Endometrium (tissue), 2 donors: ENCODE data around the gene ORC1.

Experiments
- FAIRE-seq: peaks from 2 replicates; lab custom pipeline; 2012; peaks lifted over from hg19 to GRCh38; lab: Jason Lieb, UNC
- donor health status: control.
- donor health status: control.

ORC1 gene

GRCh38 chr1:52341655-52342260 lies 62.5 kb downstream of the ORC1 start:
- FAIRE-seq = no peak

DNA sequence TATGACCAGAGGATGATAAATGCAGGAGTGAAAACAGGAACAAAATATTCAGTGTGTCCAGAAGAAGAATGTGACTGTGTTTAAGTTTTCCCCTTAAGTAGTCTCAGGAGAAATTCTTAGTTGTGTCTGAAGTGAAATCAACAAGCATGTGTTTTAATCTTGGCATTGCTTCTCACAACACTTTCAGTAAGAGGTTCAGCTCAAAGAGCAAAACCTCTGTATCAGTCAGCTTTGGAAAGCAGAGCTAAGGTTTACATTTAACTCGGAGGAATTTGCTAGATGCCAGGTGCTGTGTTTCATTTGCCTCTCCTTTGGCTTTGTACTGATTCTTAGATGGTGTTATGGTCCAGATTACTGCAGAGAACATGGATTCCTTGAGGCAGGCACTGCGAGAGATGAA lies 66.8 kb downstream of the ORC1 start:
- FAIRE-seq = no peak

DNA sequence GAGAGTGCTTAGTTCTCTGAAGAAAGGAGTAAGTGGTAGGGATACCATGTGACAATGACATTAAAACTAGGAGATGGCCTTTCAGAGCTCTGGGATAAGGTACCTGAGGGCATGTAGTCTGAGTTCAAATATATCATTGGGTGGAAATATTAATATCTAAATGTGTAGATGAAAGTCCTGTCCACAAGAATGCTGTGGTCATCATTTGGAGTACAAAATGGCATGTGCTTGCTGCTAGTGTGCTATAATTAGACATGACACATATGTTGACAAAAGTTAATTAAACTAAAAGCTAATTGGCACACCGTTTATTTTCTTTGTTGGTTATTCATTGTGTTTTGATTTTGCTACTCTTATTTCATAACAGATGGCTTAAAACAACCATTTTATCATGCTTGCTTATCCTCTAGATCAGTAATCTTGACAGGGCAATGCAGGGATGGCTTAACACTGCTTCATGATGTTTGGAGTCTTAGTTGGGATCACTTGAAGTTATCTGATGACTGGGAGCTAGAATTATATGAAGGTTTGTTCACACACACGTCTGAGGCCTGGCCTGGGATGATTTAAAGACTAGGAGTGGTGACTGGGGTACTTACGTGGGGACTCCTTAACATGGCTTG lies 69.2 kb downstream of the ORC1 start:
- FAIRE-seq = no peak

GRCh38 chr1:52332411-52332810 lies 71.8 kb downstream of the ORC1 start:
- FAIRE-seq = no peak

- FAIRE-seq = no peak
Measured at GRCh38 chr1:52328615-52329014, 75.6 kb downstream of the ORC1 start.

- FAIRE-seq = no peak
Measured at GRCh38 chr1:52325786-52326185, 78.4 kb downstream of the ORC1 start.

DNA sequence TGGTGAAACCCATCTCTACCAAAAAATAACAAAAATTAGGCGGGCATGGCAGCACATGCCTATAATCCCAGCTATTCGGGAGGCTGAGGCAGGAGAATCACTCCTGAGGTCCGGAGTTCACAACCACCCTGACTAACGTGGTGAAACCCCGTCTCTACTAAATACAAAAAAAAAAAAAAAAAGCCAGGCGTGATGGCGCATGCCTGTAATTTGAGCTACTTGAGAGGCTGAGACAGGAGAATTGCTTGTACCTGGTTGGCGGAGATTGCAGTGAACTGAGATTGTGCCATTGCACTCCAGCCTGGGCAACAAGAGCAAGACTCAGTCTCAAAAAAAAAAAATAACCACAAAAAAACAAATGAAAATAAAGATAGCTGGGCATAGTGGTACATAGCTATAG lies 80.5 kb downstream of the ORC1 start:
- FAIRE-seq = no peak
